ENCODE results near the gene GRIN1.

DNA sequence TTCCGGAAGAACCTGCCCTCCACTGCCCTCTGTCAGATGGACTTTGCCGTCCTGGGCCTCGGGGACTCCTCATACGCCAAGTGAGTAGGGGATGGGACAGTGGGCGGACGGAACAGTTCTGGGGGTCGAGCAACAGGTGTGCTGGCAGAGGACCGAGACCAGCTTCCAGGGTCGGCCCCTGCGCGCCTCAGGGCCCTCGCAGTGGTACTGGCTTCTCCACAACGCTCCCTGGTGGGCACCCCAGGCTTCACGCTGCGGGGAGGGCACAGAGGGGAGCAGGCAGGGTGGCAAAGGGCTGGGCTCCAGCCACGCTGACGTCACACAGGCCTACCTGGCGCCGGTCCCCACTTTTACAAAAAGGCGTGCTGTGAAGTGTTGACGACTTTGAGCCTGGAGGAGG is 73.6 kb downstream of the GRIN1 start:
- TF ChIP-seq, protein P1, sequence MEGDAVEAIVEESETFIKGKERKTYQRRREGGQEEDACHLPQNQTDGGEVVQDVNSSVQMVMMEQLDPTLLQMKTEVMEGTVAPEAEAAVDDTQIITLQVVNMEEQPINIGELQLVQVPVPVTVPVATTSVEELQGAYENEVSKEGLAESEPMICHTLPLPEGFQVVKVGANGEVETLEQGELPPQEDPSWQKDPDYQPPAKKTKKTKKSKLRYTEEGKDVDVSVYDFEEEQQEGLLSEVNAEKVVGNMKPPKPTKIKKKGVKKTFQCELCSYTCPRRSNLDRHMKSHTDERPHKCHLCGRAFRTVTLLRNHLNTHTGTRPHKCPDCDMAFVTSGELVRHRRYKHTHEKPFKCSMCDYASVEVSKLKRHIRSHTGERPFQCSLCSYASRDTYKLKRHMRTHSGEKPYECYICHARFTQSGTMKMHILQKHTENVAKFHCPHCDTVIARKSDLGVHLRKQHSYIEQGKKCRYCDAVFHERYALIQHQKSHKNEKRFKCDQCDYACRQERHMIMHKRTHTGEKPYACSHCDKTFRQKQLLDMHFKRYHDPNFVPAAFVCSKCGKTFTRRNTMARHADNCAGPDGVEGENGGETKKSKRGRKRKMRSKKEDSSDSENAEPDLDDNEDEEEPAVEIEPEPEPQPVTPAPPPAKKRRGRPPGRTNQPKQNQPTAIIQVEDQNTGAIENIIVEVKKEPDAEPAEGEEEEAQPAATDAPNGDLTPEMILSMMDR (IDR thresholded peaks at IDR 0.05; ENCODE audit: low read length) = peak; percentile 36; the same call in 1 of the 2 replicates
- TF ChIP-seq EZH2 (IDR thresholded peaks at IDR 0.05; ENCODE audit: borderline replicate concordance, low read length) = no peak

Data from OCI-LY1 (cell line).